ENCODE data around the gene SPTLC1.
"Not testable (repeated sequence)": the region's sequence is repeated elsewhere in the genome, so short reads cannot be mapped to it uniquely, and the experiment has no call there.

The SPTLC1 gene

GRCh38 chr9:92140074-92140753 is 25.0 kb upstream of the SPTLC1 start:
- in situ Hi-C loops (cut with HindIII; ENCODE audit: low sequenced_read_pairs) = no loop called here
- DNase-seq (ENCODE audit: low read depth) = peak; percentile 35
- peak overlapping the region; percentile 46 for H3K4me3 ChIP-seq (ENCODE audit: low read depth, low read length)
- peak; percentile 89 for TF ChIP-seq CTCF (IDR thresholded peaks at IDR 0.05; ENCODE audit: low read depth, low read length, missing control alignments)

GRCh38 chr9:92138960-92139540 is 23.8 kb upstream of the SPTLC1 start:
- DNase-seq (ENCODE audit: low read depth); H3K4me3 ChIP-seq (ENCODE audit: low read depth, low read length); in situ Hi-C loops (cut with HindIII; ENCODE audit: low sequenced_read_pairs): not testable (repeated sequence)
- peak; percentile 61 for TF ChIP-seq CTCF (IDR thresholded peaks at IDR 0.05; ENCODE audit: low read depth, low read length, missing control alignments)

- H3K4me3 ChIP-seq (ENCODE audit: low read depth, low read length) = no peak overlapping the region
- no peak for DNase-seq (ENCODE audit: low read depth)
- peak; percentile 86 for TF ChIP-seq CTCF (IDR thresholded peaks at IDR 0.05; ENCODE audit: low read depth, low read length, missing control alignments)
- in situ Hi-C loops (cut with HindIII; ENCODE audit: low sequenced_read_pairs) = no loop called here
Observed at GRCh38 chr9:92138157-92138959, 23.1 kb upstream of the SPTLC1 start.

- no peak overlapping the region for H3K4me3 ChIP-seq (ENCODE audit: low read depth, low read length)
- TF ChIP-seq CTCF (IDR thresholded peaks at IDR 0.05; ENCODE audit: low read depth, low read length, missing control alignments) = no peak
- DNase-seq (ENCODE audit: low read depth) = no peak
- in situ Hi-C loops (cut with HindIII; ENCODE audit: low sequenced_read_pairs) = no loop called here
Observed at GRCh38 chr9:92136184-92136858, 21.1 kb upstream of the SPTLC1 start.

- no peak for TF ChIP-seq CTCF (IDR thresholded peaks at IDR 0.05; ENCODE audit: low read depth, low read length, missing control alignments)
- no peak overlapping the region for H3K4me3 ChIP-seq (ENCODE audit: low read depth, low read length)
- no peak for DNase-seq (ENCODE audit: low read depth)
- in situ Hi-C loops (cut with HindIII; ENCODE audit: low sequenced_read_pairs) = no loop called here
Observed at GRCh38 chr9:92135576-92135975, 20.4 kb upstream of the SPTLC1 start.

- DNase-seq (ENCODE audit: low read depth) = peak; percentile 24
- in situ Hi-C loops (cut with HindIII; ENCODE audit: low sequenced_read_pairs) = no loop called here
Observed at GRCh38 chr9:92133949-92134604, 18.9 kb upstream of the SPTLC1 start.

GRCh38 chr9:92132913-92133312 is 17.7 kb upstream of the SPTLC1 start:
- H3K4me3 ChIP-seq (ENCODE audit: low read depth, low read length); in situ Hi-C loops (cut with HindIII; ENCODE audit: low sequenced_read_pairs); DNase-seq (ENCODE audit: low read depth): not testable (repeated sequence)

More at GRCh38 chr9:92133949-92134604, 18.9 kb upstream of the SPTLC1 start:
- H3K4me3 ChIP-seq (ENCODE audit: low read depth, low read length) = no peak overlapping the region
- TF ChIP-seq CTCF (IDR thresholded peaks at IDR 0.05; ENCODE audit: low read depth, low read length, missing control alignments) = peak; percentile 97

Data from astrocyte of the cerebellum (primary cell).